ENCODE measurements around the gene SMARCE1.

The SMARCE1 gene

DNA sequence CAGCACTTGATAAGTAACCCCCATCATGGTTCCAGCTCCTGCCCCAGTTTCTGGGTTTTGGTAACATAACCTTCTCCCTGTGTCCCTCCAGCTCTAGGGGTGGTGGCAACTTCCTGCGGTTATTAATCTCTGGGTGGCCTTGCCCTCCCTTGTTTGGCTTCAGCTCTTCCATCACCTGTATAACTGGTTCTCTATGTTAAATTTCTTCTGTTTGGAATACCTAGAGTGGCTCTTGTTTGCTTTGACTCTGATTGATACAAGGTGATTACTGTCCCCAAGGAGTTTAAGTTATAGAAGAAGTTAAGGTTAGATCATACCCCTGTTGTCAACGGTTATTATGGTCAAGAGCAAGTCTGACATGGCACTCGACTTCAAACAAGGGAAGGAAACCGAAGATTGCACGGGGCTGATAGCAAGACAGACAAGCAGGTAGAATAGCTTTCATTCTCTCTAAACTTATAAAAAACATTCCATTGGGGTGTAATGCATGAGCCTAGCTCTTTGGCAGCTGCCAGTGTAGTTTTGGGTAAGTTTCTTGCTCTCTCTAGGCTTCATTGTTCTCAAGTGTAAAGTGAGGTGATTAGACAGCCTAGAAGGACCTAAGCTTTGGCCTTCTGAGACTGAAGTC is 71.4 kb downstream of the SMARCE1 start:
- peaks cover 43% of the 10 kb centered on the region for H3K9me3 Mint-ChIP-seq
- H3K4me3 Mint-ChIP-seq = no peak overlapping the region
- H3K27me3 Mint-ChIP-seq = peaks cover 3% of the 10 kb centered on the region
- DNase-seq = no peak
- peaks cover 57% of the 10 kb centered on the region for H3K4me1 Mint-ChIP-seq
- peak overlapping the region; percentile 47 for H3K27ac Mint-ChIP-seq
- H3K36me3 Mint-ChIP-seq = peaks cover 35% of the 10 kb centered on the region
- CTCF ChIA-PET = interaction anchor here (0.7 to 4.5 kb wide), 5 partner anchors 13 to 45 kb away, joined by 3 to 36 read pairs (median 6); no protein-coding TSS in a partner anchor
